ENCODE measurements around the gene YKT6. TPM values are rescaled to one million over a fixed set of nuclear protein-coding genes. Genes with fewer than 3 reads are reported as not detected.

YKT6 gene
- total RNA-seq, result 71.0 and 117 TPM in 2 replicates

GRCh38 chr7:44200699-44201461 lies at the start of gene YKT6:
Gene YKT6 (plus strand): TSS chr7:44200978. CDS start chr7:44201136, 158 bp downstream.

GRCh38 chr7:44189286-44189992 lies 11.3 kb upstream of the YKT6 start, which contains the start of gene GCK:
Gene GCK (minus strand): TSS chr7:44189439. CDS start chr7:44188953, 486 bp downstream.

Other genes with a start within 250 kb of the YKT6 start
- gene SPDYE1, start 203.1 kb upstream of the YKT6 start, total RNA-seq, result not detected in 2 replicates
- 49.1 and 125 TPM in 2 replicates for gene DBNL, start 156.3 kb upstream of the YKT6 start, total RNA-seq
- 0.26 and 0.47 TPM in 2 replicates for gene PGAM2, start 135.4 kb upstream of the YKT6 start, total RNA-seq
- gene POLM, start 118.4 kb upstream of the YKT6 start, total RNA-seq, result 16.3 and 16.6 TPM in 2 replicates
- 74.7 and 104 TPM in 2 replicates for gene AEBP1, start 96.6 kb upstream of the YKT6 start, total RNA-seq
- gene POLD2, start 77.4 kb upstream of the YKT6 start, total RNA-seq, result 71.2 and 101 TPM in 2 replicates
- gene MYL7, start 59.6 kb upstream of the YKT6 start, total RNA-seq, result 4.0 TPM in 1 of 2 replicates, not detected in the other
- 0.17 and 1.9 TPM in 2 replicates for gene GCK, start 11.5 kb upstream of the YKT6 start, total RNA-seq
- gene CAMK2B, start 124.6 kb downstream of the YKT6 start, total RNA-seq, result 0.58 TPM in 1 of 2 replicates, not detected in the other